Measurements from ENCODE around the gene INPP5K.
"Not testable (repeated sequence)": the region's sequence is repeated elsewhere in the genome, so short reads cannot be mapped to it uniquely, and the experiment has no call there.

The INPP5K gene

DNA sequence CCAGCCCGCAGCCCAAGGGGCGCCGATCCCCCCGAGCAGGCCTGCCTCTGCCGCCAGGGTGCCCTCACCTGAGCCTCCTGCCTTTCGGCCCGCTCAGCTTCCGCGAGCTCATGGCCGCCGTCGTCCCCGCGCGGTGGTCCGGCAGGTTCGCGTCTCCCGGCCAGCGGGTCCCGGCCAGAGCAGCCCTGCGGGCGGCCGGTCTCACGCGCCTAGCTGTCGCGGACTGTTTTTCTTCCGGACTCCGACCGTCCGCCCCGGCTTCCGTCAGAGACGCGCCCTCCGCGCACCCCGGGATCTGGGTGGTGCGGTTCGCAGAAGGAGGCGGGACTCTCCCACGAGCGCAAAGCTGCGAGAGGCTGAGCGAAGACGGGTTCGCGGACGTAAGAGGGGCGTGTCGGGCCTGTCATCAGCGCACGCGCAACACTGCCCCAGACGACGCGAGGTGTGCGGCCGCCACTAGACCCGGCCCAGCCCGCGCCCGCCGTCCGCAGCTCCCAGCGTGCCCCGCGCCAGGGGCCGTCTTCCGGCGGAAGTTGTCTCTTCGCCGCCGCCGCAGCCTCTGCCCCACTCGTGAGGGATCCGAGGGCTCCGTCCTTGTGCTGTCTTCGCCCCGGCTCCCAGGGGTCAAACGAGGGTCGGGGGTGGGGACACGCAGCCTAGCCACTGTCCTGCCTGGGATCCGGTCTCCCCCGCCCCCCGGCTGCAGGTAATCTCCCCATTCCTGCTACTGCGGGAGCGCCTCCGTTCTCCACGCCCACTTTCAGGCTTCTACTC lies at the start of gene INPP5K:
Gene INPP5K, minus strand, starts transcription at position 225 of the 774 bp plus-strand sequence. Its CDS starts 113 bp downstream, at position 112.
- peak; percentile 99 for DNase-seq

DNA sequence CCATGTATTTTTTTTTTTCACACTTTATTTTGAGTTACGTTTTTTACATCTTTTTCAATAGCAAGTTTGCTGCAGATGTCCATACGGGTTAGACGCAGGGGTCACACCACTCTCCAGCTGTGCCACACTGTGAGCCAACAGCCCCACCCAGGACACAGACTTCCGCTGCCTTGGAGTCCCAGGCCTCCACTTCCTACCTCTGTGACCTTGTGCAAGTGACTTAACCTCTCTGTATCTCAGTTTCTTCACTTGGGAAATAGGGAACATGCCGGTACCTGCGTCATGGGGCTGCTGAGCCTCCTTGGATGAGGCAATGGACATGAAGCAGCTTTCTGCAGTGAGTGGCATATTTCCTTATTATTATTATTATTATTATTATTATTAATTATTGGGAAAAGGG lies 49.5 kb upstream of the INPP5K start:
- DNase-seq = no peak

DNA sequence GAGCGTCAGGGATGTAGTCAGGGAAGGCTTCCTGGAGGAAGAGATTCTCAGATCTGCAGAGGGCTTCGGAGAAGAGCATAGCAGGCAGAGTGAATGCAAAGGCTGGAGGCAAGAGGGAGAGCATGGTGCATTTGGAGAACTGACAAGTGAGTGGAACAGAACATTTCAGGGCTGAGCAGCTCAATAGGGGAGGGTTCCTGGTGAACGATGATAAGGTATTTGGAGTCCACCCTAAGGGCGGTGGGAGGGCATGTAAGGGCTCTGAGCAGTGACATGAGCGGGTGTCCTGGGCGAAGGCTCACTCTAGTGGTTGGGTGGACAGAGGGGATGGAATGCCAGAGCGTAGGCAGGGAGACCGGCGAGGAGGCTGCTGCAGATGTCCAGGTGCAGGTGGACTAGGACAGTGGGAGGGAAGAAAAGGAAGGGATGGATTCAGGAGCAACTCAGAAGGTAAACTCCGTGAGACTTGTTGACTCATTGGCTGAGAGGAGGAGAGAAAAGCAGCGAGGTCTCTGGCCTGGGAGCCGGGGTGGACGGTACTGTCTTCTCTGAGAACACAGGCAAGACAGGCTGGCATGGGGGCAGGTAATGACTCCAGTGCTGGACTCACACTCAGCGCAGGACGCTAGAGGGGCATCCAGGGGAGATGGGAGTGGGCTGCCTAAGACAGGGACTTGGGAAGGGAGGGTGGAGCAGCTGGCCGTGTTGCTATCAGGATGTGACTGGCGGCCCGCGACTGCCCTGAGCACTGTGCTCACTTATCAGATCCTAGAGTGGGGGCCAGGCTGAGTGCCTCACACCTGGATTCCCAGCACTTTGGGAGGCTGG lies 47.6 kb upstream of the INPP5K start:
- DNase-seq = no peak

DNA sequence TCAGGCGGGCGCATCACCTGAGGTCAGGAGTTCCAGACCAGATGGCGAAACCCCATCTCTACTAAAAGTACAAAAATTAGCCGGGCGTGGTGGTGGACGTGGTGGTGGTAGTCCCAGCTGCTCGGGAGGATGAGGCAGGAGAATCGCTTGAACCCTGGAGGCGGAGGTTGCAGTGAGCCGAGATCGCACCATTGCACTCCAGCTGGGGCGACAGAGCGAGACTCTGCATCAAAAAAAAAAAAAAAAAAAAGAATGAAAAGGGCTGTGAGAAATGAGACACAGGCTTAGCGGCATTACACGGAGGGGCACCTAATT lies 47.0 kb upstream of the INPP5K start:
- not testable (repeated sequence) for DNase-seq

DNA sequence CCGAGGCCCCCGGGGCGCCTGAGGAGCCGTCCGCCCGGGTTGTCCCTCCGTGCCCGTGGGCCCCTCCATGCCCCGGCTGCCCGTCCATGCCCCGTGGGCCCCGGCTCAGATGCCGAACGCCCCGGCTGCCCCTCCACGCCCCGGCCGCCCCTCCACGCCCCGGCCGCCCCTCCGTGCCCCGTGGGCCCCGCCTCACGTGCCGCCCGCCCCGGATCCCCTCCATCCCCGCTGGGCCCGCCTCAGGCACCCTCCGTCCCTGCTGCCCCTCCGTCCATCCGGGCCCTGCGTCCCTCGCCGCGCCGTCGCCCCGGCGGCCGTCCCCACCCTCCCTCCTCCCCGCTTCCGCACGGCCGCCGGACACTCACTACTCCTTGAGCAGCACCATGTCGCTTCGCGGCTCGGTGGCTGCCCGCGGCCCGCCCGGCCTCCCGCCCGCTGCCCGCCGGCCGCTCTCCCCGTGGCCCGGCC lies 45.8 kb upstream of the INPP5K start:
- no peak for DNase-seq

DNA sequence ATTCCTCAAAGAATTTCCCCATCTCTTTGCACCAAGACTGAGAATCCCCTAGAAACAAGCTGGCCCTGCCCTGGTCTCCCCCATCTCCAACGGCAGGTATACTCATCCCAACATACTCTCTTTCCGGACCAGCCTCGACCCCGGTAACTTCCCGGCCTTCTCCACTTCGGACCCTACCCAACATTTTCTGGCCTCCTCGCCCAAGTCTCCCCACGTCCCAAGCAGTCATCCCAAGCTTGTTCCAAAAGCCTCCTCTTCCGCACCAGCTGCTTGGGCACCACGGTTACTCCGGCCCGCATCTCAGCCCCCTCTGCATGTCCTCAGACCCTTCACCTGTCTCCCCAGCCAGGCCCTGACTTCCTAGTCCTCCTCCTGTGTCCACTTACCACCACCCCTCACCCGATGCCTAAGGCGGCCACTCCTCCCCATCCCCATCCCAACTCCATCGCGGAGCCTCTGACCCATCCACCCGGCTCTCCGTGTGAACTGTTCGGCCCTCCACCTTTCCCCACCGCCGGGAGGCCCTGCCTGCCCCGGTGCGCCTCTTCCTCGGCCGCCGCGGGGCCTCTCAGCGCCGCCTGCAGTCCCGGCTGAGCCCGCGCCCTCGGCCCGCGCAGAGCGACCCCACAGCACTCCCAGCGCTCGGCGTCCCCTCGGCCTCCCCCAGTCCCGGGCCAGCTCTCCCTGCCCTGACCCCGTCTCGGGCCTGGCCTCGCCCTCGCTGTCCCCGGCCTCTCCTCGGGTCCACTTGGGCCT lies 45.2 kb upstream of the INPP5K start:
- DNase-seq = no peak

DNA sequence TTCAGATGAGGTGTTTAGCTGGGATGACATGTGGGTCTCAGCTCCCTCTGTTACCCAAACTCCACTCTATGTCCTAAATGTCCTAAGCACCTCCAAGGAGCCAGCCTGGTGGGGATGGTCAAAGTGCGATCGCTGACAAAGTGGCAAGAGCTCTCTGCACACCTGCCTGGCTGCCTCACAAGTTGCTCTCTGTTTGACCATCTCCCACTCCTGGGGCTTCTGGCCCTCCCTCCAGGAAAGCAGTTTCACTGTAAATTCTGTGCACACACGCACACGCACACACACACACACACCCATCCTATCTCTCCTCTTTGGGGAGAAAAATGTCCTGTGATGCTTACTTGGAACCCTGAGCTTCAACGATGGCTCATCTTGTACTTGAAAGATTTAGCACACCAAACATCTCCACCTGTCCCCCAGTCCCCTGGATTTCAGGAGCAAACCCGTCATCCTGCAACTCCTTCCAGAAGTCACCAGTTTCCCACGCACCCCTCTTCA lies 44.5 kb upstream of the INPP5K start:
- DNase-seq = no peak

DNA sequence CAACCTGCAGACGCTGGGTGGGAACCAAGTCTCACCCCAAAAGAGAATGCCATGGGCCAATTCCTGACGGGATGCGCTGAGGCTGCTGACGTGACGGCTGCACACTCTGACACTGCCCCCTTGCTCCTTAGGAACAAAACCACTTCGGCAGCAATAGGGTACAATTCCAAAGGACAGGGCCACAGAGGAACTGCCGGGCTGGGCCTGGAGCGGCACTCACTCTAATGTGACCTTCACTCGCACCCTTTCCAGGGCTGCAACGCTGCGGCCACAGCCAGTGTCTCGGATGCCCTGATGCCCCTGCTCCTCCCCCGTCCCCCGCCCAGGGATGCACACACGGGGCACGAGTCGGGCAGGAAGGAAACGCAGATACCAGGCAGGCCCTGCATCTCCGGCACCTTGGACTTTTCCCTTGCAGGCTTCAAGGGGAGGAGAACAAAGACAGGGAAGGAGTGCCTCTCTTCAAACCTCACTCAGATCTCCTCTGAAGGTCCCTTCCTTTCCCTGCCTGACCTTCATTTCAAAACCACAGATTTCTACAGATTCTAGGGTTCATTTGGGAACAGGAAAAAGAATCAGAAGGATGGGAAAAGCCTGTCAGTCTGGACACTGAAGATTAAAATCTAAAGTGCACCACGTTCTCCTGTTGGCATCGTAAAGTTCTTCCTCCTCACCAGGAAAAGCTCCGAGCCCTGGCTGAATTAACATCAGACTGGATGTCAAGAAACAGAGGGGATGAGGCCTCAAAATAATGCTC lies 43.9 kb upstream of the INPP5K start:
- DNase-seq = no peak

DNA sequence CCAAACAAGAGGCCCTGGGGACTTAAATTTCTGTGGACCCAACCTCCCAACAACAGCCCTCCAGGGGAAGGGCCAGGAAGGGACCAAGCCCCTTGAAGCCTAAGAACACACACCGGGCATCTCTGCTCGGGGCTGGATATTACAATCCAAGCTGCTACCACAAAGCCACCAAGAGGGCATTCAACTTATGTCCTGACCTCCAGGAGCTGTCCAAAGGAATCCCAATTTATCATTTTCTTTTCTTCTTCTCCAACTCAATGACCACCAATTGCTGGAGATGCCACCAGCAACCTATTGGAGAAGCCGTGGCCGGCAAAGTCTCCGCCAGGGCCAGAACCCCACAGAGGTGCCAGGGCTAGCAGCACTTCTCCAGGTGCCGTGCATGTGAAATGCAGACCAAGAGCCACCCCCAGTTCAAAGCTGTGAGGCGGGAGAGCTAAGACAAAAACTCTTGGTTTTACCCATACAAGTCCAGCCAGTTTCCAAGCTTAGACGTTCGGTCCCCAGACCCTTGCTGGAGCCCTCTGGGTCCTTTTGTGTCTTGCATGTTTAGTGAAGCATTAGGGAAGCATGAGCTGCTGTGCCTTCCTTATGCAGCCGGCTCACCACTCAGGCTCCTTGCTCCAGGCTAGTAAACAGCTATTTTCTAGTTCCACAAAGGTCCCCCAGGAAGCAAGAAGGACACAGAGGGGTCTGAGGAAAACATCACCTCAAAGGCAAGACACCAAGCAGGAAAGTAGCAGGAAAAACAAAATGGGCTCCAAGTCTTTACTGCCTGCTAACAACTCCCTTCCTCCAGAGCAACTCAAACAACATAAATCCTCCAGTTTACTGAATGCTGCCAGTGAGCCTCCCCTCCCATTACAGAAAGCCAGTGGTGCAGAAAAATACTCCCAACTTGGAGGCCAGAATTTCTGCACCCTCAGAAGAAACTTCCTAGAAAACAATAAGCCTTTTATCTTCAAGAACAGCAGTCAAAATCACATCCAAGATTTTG lies 42.9 kb upstream of the INPP5K start:
- DNase-seq = no peak

DNA sequence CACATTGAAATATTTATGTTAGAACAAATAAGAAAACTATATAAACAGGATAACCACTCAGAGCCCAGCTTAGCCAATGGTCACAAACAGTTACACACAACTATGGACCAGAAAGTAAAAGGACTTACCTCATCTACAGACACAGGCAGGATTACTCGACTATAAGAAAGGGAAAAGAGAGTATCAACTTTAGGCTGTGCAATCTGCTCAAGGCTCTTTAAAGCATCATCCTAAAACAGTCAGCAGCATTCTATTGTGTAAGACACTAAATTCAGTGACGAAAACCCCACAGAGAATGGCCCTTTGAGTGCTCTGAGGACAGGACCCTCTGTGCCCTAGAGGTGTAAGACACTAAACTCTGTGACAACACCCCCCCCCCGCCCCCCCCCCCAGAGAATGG lies 42.0 kb upstream of the INPP5K start:
- no peak for DNase-seq

DNA sequence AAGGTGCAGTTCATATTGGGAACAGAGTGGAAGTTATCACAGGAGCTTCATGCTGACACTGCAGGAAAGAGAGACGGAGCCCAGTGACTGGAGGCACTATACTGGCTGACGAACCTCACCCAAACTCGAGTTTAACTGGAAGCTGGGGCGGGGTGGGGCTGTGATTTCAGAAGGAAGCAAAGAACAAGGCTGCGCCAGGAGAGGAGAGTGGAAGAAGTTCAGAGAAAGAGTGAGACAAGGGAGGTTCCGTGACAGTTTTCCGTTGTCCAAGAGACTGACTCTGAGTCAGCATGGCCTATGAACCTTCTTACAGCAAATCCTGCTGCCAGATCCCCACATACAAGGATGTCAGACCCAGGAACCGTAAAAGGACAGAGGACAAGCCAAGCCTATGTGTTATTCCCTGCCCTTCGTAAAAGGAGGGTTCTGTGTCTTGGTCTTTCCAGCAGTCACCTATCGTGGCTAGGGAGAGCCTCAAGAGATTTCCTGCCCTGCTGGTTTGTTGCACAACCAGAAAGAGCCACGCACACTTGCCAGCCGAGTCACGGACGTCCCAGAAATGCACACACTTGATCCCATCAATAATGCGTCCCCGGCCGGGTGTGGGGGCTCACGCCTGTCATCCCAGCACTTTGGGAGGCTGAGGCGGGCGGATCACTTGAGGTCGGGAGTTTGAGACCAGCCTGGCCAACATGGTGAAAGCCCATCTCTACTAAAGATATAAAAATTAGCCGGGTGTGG lies 41.1 kb upstream of the INPP5K start:
- DNase-seq = no peak

DNA sequence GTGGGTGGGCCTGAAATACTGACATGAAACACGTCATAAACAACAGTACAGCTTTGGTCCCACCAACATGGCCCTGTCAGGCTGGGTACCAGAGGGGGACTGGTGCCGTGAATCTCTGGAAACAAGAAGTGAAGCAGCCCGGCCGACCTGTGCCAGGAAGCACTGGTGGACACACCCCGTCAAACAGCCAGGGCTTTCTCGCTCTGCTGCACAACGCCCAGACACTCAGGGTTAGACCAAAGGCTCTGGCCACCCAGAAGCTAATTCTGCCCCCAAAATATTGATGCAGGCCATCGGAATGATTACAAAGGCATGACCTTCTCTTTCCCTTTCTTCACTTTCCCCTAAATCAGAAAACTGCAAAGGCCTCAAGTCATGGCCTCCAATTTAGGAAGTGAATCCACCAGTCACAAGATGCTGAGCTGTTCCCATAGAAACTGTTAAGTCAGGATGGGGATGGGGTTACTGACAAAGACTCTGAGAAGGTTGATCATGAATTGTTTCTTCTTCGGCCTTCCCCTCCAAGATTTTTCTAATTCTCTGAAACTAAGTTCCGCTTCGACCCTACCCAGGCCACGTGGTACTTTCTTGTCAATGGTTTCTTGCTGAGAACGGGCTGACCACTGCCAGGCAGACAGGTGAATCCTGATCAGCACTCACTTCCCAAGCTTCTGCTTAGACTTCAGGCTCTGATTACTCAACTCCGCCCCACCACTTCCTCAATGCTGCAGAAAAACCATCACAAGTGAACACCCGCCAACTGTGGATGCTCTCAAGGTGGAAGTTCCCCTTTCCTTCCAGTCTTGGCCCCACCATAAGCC lies 39.4 kb upstream of the INPP5K start:
- DNase-seq = peak; percentile 55

DNA sequence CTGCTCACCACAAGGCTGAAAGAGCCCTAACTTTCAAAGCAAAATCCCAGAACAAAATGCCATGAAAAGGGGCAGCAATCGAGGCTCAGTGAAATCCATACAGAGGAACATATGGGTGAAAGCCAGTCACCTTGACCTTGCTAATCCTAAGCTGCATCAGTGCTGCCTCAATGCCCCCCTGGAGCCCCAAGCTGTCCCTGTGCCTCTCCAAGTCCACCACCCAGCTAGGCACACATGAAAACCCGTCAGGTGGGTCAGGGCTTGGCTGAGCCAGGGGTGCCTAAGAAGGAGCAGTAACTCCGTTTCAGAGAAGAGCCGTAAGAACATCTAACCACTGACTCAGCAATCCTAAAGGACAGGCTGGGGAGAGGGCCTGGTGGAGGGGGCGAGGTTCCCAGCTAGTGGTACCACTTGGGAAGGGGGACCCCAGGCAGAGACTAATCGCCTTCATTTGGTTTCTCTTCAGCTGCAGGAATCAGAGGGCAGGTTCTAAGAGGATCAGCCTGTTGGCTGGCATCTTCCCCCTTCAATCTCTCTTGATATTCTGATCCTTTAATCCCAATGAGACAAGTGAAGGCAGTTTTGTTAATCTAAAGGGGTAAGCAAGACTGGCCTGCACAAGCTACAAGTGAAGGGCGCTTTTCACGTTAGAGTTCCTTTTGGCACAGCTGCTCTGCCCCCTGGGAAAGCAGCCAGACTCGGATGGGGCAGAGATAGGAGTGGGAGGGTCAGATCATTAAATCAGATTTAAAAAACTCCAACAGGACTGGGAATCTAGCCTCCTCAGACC lies 38.5 kb upstream of the INPP5K start:
- no peak for DNase-seq

DNA sequence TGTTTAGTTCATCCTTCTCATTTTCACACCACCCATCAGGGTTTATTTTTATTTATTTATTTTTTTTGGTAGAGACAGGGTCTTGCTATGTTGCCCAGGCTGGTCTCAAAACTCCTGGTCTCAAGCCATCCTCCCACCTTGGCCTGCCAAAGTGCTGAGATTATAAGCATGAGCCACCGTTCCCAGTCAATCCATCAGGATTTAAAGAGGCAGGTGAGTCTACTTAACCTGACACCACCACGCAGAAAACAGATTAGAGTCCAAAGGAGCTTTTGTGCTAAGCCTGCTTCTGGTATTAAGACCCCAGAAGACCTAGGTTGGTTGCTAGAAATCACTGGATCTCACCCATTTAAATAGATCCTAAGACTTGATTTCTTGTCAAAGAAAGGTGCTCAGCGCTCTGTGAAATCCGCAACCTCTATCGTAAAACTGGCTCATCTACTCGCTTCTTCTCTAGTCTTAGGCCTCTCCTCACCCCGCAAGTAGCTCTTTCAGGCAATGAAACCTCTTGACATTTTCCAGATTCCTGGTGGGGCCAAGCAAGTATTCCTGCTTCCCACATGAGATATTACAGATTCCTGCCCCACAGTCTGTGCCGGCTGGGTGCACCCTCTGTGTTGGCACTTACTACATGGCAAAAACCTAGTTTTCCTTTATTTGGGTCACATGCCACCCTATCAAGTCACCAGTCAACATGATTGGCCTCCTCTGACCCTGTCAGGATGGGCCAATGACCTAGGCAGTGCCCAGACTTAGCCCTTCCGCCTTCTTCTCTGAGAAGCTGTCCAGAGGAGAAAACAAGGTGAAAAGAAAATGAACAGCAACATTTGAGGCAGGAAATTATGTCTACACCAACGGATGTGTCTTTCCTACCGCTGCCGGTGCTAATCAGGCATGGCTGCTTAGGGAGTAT lies 37.2 kb upstream of the INPP5K start:
- DNase-seq = no peak

DNA sequence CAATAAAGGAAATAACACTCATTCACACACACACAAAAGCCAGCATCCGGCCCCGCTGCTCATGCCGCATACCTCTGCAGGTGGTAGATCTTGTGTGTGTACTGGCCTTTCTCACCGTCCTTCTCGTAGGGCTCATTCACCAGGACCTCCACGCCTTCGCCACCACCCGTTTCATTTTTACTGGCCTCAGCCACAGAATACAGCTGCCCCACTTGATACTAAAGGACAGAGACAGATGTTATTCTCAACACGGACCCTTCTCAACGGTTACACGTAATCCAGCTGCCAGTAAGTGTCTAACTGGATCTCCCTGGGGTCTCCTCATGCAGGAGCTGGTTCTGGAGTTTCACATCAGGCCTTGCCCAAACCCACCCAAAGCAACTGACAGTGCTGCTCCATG lies 36.5 kb upstream of the INPP5K start:
- DNase-seq = no peak

DNA sequence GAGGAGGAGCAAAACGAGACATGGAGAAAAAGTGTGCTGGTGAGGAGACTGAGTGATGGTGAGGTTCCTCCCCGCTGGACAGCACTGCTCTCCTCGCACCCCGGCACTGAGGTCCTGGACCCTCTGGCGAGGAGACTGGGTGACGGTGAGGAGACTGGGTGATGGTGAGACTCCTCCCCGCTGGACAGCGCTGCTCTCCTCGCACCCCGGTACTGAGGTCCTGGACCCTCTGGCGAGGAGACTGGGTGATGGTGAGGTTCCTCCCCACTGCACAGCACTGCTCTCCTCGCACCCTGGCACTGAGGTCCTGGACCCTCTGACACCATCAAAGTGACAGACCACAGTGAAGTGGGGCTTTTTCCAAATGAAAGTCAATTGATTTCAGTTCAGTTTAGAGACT lies 35.3 kb upstream of the INPP5K start:
- no peak for DNase-seq

DNA sequence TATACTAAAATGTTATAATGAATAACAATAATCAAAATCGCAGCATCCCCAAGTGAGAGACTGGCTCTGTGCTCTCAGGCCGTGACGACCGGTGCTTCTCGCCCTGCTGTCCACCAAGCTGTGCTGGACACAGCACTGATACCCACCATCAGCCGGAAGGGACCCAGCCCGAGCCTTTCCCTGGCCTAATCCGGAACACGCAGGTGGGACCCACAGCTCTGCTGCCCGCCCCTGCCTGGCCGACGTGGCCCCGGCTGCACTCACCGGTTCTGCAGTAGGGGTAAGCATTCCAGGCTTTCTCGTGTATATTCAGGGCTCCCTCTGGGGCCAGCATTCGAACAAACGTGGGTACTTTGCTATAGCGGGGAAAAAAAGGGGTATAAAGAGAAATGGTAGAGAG lies 31.6 kb upstream of the INPP5K start:
- no peak for DNase-seq
